Measurements from ENCODE around the gene C10orf71.

The C10orf71 gene

GRCh38 chr10:49255883-49256282 is 43.1 kb upstream of the C10orf71 start:
- no peak for TF ChIP-seq CTCF (conservative IDR thresholded peaks at IDR 0.05; ENCODE audit: control insufficient read depth, insufficient read depth, low read depth, low read length)
- no peak for DNase-seq (ENCODE audit: low read depth)
- no peak overlapping the region for H3K4me3 ChIP-seq (ENCODE audit: control insufficient read depth, low read depth, low read length)

GRCh38 chr10:49257154-49257553 is 41.8 kb upstream of the C10orf71 start:
- no peak for DNase-seq (ENCODE audit: low read depth)
- H3K4me3 ChIP-seq (ENCODE audit: control insufficient read depth, low read depth, low read length): no peak overlapping the region
- no peak for TF ChIP-seq CTCF (conservative IDR thresholded peaks at IDR 0.05; ENCODE audit: control insufficient read depth, insufficient read depth, low read depth, low read length)

GRCh38 chr10:49257626-49258349 is 41.2 kb upstream of the C10orf71 start:
- TF ChIP-seq CTCF (conservative IDR thresholded peaks at IDR 0.05; ENCODE audit: control insufficient read depth, insufficient read depth, low read depth, low read length): no peak
- no peak overlapping the region for H3K4me3 ChIP-seq (ENCODE audit: control insufficient read depth, low read depth, low read length)
- no peak for DNase-seq (ENCODE audit: low read depth)

DNA sequence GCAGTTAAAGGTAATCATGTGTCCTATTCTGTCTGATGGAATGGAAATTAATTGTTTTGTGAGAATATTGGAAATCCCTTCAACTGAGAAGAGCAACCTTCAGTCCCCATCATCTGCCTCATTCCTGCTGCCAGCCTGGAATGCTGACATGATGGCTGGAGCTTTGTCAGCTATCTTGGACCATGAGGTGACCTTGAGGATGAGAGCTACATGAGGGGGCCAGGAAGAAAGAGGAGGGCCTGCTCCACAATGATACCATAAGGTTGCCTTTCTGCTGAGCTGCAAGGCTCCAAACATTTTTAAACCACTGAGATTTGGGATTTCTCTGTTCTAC is 40.7 kb upstream of the C10orf71 start:
- DNase-seq (ENCODE audit: low read depth): no peak
- H3K4me3 ChIP-seq (ENCODE audit: control insufficient read depth, low read depth, low read length): no peak overlapping the region
- no peak for TF ChIP-seq CTCF (conservative IDR thresholded peaks at IDR 0.05; ENCODE audit: control insufficient read depth, insufficient read depth, low read depth, low read length)

- H3K4me3 ChIP-seq (ENCODE audit: control insufficient read depth, low read depth, low read length): no peak overlapping the region
- no peak for DNase-seq (ENCODE audit: low read depth)
- no peak for TF ChIP-seq CTCF (conservative IDR thresholded peaks at IDR 0.05; ENCODE audit: control insufficient read depth, insufficient read depth, low read depth, low read length)
Measured at GRCh38 chr10:49260644-49261296, 38.2 kb upstream of the C10orf71 start.

DNA sequence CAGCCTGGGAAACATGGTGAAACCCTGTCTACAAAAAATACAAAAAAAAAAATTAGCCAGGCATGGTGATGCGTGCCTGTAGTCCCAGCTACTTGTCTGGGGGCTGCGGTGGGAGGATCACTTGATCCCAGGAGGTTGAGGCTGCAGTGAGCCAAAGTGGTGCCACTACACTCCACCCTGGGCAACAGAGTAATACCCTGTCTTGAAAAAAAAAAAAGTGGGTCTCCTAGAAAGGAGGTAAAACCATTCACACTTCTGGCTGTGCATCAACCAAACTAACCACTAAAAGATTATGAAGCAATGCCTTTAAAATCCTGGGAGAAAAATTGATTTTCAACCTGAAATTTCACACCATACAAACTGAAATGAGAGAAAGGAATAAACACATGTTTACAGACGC is 35.4 kb upstream of the C10orf71 start:
- no peak for DNase-seq (ENCODE audit: low read depth)
- no peak for TF ChIP-seq CTCF (conservative IDR thresholded peaks at IDR 0.05; ENCODE audit: control insufficient read depth, insufficient read depth, low read depth, low read length)
- no peak overlapping the region for H3K4me3 ChIP-seq (ENCODE audit: control insufficient read depth, low read depth, low read length)

Data from fibroblast of mammary gland (primary cell).